GM21447 (cell line): Measurements from ENCODE around the gene C9orf50.
"Not testable (repeated sequence)": the region's sequence is repeated elsewhere in the genome, so short reads cannot be mapped to it uniquely, and the experiment has no call there.

Experiments used
- ATAC-seq: cut with Tn5 transposase; IDR thresholded peaks from one replicate; pipeline ENCODE4 v1.9.1; 2021; ENCODE audit not compliant: unreplicated experiment

The C9orf50 gene

GRCh38 chr9:129620669-129621295 is at the start of gene C9orf50:
TSS of gene C9orf50 (minus strand) at chr9:129621101. CDS start at chr9:129620574, 527 bp downstream.
- ATAC-seq = no peak

GRCh38 chr9:129669946-129670345 is 49.0 kb upstream of the C9orf50 start:
- ATAC-seq = no peak

- ATAC-seq = no peak
Observed at GRCh38 chr9:129669141-129669718, 48.3 kb upstream of the C9orf50 start.

- no peak for ATAC-seq
Observed at GRCh38 chr9:129667850-129668249, 46.9 kb upstream of the C9orf50 start.

- ATAC-seq = no peak
Observed at GRCh38 chr9:129667378-129667777, 46.5 kb upstream of the C9orf50 start.

GRCh38 chr9:129666575-129666974 is 45.7 kb upstream of the C9orf50 start:
- no peak for ATAC-seq

- ATAC-seq = no peak
Observed at GRCh38 chr9:129665814-129666520, 45.1 kb upstream of the C9orf50 start.

- ATAC-seq = no peak
Observed at GRCh38 chr9:129665389-129665775, 44.5 kb upstream of the C9orf50 start, which contains the start of gene PRRX2. TSS of gene PRRX2 (plus strand) at chr9:129665647. CDS start at chr9:129665868, 221 bp downstream.

- no peak for ATAC-seq
Observed at GRCh38 chr9:129664746-129665388, 44.0 kb upstream of the C9orf50 start.

- ATAC-seq = not testable (repeated sequence)
Observed at GRCh38 chr9:129662239-129662638, 41.3 kb upstream of the C9orf50 start.

- no peak for ATAC-seq
Observed at GRCh38 chr9:129661029-129661428, 40.1 kb upstream of the C9orf50 start.

GRCh38 chr9:129656795-129657390 is 36.0 kb upstream of the C9orf50 start:
- ATAC-seq = no peak

GRCh38 chr9:129655696-129656095 is 34.8 kb upstream of the C9orf50 start:
- ATAC-seq = no peak

- no peak for ATAC-seq
Observed at GRCh38 chr9:129655154-129655553, 34.3 kb upstream of the C9orf50 start.

GRCh38 chr9:129654554-129655040 is 33.7 kb upstream of the C9orf50 start:
- ATAC-seq = no peak

GRCh38 chr9:129653823-129654553 is 33.1 kb upstream of the C9orf50 start:
- no peak for ATAC-seq

GRCh38 chr9:129650680-129651235 is 29.9 kb upstream of the C9orf50 start:
- no peak for ATAC-seq

GRCh38 chr9:129649726-129650679 is 29.1 kb upstream of the C9orf50 start:
- ATAC-seq = no peak

GRCh38 chr9:129648764-129649115 is 27.8 kb upstream of the C9orf50 start:
- no peak for ATAC-seq
